GM18870 (cell line): ENCODE results near the gene CDC25A.

ENCODE experiments used
- ATAC-seq: cut with Tn5 transposase; IDR thresholded peaks from one replicate; pipeline ENCODE4 v1.9.1; 2021; ENCODE audit warnings: moderate library complexity; ENCODE audit not compliant: unreplicated experiment

Gene CDC25A

DNA sequence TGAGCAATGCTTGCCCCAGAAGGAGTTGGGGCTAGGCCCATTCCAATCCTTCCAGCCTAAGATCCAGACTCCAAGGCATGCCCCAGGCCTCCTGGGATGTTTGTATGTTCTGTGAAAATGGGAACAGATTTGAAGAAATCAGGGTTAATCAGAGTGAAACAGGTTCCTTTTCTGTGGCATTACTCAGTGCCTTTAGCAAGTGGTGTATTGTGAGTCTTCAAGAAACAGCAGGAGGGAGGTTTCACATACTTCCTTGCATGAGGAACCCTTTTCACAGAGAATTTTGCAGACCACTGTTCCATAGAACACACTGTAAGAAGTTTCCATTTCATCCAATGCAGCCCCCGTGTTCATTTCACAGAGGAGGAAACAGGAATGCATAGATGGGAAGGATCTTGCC, 8.4 kb upstream of the CDC25A start:
- no peak for ATAC-seq

DNA sequence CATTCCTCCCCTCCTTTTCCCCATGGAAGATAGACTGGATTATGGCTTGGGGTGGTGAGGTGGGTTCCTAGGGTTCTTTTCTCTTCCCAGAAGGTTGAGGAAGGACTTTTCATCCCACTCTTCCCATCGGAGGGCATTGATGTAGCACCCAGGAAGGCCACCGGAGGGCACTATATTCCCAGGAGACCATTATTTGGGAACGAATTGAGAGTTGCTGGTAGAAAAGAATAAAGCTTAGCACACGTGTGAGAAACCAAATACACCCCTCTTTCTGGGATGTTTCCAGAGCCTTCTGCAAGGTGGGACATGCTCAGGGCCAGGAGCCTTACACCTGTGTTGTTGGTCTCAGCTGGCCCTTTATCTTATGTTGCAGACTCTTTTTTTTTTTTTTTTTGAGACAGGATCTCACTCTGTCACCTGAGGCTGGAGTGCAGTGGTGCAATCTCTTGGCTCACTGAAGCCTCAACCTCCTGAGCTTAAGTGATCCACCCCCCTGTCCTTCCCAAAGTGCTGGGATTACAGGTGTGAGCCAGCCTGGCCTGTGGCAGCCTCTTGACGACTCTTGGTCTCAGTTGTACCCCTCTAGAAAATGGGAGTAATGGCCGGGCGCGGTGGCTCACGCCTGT, 6.3 kb upstream of the CDC25A start:
- no peak for ATAC-seq

GRCh38 chr3:48190911-48191310, 2.7 kb upstream of the CDC25A start:
- ATAC-seq, result no peak

- no peak for ATAC-seq
Observed at GRCh38 chr3:48189321-48189720, 1.1 kb upstream of the CDC25A start.

- peak; percentile 8 for ATAC-seq
Observed at GRCh38 chr3:48187579-48188265, 495 bp downstream of the CDC25A start.

DNA sequence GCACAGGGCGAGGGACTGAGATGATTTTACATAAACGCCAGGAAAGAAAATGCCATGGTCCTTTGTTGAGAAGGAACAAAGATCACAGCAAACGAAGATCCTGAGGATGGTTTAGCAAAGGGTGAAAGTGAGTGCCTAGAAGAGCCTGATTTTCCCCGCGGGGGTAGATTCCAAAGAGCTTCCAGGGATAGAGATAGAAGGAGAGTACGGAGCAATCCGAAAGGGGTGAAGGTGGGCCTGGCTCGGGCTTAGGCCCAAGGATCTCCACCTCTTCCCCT, 977 bp downstream of the CDC25A start:
- no peak for ATAC-seq

DNA sequence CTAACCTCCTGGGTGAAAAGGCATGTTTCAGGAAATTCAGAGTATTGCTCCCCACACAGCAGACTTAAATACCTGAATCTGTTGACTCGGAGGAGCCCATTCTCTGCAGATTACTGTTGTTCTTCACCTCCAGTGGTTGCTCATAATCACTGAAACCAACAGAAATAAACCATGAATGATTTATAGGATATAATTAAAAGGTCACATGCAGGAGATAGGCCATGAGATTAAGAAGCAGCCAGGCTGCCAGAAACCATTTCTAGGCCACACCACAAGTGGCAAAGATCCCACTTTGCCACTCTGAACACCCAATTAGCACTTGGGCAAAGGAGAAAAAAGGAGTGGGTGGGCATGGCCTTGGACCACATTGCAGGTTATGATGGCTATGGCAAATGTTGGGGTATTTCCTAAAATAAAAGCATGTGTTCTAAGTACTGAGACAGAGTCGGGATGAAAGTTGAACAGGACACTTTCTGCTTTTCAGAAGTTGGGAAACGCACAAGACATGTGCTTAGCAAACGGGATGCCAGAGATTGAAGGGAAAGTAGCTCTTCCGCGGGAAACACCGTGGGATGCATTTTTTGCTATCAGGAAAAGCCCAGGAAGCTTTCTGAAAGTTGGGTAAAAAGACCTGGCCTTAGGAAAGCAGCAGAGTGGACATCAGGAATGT, 1.5 kb downstream of the CDC25A start:
- ATAC-seq, result no peak

DNA sequence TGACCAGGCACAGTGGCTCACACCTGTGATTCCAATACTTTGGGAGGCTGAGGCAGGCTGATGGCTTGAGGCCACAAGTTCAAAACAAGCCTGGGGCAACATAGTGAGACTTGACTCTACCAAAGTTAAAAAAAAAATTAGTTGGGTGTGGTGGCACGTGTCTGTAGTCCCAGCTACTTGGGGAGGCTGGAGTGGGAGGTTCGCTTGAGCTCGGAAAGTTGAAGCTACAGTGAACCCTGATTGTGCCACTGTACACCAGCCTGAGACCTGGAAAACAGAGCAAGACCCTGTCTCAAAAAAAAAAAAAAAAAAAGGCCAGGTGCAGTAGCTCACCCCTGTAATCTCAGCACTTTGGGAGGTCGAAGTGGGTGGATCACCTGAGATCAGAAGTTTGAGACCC, 3.1 kb downstream of the CDC25A start:
- no peak for ATAC-seq

- ATAC-seq, result no peak
Observed at GRCh38 chr3:48184299-48184698, 3.9 kb downstream of the CDC25A start.

DNA sequence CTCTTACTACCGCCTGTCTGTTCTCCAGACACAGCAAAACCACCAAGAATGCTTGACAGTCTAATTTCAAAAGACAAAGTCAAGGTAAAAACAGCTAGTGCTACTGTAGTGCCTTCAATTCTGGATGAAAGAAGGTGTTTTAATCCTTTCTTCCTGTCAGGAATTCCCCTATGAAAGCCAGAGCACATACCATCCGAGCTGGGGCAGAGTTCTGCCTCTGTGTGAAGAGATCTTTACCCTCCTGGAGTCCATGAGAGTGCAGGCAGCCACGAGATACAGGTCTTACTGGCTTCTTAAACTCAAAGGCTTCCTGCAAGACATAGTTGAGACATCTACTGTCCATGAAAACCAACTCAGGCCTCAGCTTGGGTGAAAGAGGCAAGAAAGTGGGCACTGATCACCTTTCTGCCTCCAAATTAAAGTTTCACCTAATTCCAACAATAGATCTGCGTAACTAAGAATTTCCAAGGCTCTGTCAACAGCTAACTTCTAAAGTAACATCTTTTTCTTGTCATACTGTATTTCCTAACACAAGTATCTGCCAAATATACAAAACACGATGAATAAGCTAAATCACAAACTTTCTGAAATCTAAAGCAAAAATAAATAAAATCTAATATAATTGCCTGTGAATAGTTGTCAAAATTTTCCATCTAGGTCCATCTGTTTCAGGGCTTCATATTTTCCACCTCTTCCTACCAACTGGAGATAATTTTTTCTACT, 7.5 kb downstream of the CDC25A start:
- no peak for ATAC-seq

- no peak for ATAC-seq
Observed at GRCh38 chr3:48180021-48180420, 8.2 kb downstream of the CDC25A start.

DNA sequence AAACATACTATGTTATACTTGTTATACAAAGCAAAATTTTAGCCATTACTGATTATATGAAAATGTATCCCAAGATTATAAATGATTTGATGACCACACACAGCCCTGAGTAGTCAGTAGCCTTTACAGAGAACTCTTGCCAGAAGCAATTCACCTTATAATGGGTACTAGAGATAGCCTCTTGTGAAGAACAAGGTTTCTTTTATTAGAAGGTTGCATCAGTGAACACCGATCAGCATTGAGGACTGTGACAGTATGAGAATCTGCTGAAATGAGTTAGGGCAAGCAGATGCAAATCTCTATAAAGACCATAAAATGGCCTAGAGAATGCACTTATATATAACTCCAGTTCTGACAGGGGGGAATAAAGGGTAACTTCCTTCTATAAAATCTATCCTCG, 10.1 kb downstream of the CDC25A start:
- ATAC-seq, result no peak

- no peak for ATAC-seq
Observed at GRCh38 chr3:48157950-48158376, 30.3 kb downstream of the CDC25A start.

DNA sequence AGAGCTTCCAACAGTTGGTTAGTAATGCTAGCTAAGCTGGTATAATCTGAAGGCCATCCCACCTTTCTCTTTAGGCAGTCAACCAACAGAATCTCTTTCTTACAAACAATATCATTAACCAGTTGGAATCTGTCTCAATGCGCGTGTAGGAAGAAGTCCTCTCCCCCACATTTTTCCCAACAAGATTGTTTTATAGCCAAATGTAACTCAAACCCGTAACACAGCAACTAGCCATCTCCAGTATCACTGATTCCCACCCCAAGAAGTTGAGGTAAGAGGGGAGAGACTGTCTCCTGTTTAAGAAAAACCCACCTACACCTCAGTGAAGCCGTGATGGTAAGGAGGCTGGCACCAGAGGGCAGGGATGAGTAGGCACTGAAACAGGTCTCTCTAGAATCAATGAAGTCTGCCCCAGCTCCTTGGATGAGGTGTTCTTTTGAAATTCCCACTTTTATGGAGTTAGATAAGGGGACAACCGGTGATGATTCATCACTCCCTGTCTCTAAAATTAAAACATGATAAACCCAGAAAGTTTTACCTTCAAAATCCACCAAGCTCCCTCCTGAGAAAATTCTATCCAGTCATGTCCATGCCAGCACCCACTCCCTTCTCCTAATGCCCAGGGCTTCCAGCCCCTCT, 30.9 kb downstream of the CDC25A start:
- no peak for ATAC-seq

GRCh38 chr3:48156163-48156562, 32.1 kb downstream of the CDC25A start:
- ATAC-seq, result no peak

DNA sequence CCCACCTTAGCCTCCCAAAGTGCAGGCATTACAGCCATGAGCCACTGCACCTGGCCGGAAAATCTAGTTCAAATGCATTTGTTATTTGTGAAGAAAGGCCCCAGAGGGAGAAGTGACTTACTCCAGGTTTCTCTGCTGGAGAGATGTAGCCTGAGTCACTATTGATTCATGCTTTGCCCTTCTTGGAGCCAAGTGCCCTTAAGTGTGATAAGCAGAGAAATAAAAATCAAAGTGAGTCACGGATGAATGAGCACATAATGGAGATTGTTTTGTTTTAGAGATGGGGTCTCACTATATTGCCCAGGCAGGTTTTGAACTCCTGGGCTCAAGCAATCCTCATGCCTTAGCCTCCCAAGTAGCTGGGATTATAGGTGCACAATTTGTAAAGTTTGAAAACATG, 33.1 kb downstream of the CDC25A start:
- no peak for ATAC-seq

GRCh38 chr3:48151807-48152427, 36.3 kb downstream of the CDC25A start:
- ATAC-seq, result no peak

GRCh38 chr3:48151058-48151806, 37.0 kb downstream of the CDC25A start:
- no peak for ATAC-seq

DNA sequence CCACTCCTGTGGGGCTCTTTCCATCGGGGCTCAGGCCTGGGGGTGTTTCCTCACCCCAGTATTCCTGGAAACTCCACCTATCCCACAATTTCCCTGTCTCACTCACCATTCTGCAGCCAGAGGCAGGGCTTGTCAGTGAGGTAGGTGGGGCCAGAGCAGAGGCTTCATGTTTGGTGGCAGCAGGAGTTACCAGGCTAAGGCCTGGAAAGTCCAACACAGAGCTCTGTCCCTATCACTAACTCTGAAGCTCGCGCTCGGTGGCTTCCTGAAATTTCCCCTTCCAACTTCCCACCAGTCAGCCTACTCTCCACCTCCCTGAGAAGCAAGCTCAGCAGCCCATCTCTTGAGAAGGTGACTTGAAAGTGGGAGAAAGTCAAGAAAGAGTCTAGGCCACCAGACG, 44.2 kb downstream of the CDC25A start:
- no peak for ATAC-seq

DNA sequence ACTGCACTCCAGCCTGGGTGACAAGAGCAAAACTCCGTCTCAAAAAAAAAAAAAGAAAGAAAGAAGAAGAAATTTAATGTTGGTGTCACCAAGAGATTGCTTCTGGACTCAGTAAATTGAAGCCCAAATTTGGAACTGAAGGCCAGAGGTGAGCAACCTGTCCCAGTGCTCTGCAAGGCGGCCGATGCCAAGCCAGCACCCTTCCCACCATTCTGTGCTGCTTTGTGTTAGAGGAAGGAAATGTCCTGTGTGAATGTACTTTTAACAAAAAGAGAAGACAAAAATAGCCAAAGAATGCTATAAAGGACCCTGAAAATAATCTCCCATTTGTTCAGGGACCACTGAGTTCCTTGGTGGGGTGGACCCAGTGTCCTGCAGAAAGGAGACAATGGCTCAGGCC, 44.6 kb downstream of the CDC25A start:
- ATAC-seq, result no peak
